ENCODE measurements around the gene THEM4. TPM values are rescaled to one million over a fixed set of nuclear protein-coding genes. Genes with fewer than 3 reads are reported as not detected.
"Not testable (repeated sequence)": the region's sequence is repeated elsewhere in the genome, so short reads cannot be mapped to it uniquely, and the experiment has no call there.

THEM4 gene
- total RNA-seq, 1 donor from 2014 or later: 12.3 TPM

DNA sequence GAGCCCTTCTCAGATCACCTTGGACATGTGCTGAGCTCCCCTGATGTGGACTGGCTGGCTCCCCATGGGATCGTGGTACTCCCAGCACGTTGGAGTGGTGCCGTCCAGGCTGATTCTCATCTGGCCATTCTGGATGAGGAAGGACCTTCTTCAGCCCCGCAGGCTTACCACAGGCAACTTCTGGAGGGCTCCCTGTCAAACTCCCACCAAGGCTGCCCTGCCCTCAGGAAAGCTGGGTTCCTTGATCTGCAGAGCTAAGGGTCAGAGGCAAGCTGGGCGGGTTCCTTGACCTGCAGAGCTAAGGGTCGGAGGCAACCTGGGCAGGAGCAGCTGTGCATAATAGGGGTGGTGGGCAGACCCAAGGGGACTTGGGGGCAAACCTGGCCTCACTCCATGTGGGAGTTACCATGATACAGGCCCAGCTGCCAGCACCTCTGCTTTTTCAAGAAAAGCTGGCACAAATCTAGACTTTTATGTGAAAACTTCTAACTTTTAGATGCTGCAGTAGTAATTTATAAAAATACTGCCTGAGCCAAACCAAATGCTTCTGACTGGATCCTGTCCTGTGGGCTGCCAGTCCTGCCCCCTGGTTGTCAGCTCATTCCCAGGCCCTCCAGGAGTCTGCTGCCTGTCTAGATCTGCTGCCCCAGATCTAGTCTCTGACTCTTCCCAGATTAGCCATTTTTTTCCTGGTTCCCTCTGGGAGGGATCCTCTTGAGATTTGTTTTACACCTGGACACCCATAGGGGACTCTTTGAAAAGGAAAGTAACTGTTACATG lies 50.2 kb downstream of the THEM4 start:
- Mint-ChIP-seq H3K9me3 (ENCODE audit: unreplicated experiment) (no peaks in the 10 kb centered on the region), H3K4me1 (ENCODE audit: unreplicated experiment) (peaks cover 3% of the 10 kb centered on the region), H3K27me3 (ENCODE audit: unreplicated experiment) (peaks cover 31% of the 10 kb centered on the region), H3K36me3 (ENCODE audit: unreplicated experiment) (no peaks in the 10 kb centered on the region), H3K4me3 (ENCODE audit: unreplicated experiment) (no peak overlapping the region), H3K27ac (ENCODE audit: unreplicated experiment) (no peak overlapping the region)
- DNase-seq (ENCODE audit: extremely low spot score, unreplicated experiment): no peak
- TF ChIP-seq, protein P1, sequence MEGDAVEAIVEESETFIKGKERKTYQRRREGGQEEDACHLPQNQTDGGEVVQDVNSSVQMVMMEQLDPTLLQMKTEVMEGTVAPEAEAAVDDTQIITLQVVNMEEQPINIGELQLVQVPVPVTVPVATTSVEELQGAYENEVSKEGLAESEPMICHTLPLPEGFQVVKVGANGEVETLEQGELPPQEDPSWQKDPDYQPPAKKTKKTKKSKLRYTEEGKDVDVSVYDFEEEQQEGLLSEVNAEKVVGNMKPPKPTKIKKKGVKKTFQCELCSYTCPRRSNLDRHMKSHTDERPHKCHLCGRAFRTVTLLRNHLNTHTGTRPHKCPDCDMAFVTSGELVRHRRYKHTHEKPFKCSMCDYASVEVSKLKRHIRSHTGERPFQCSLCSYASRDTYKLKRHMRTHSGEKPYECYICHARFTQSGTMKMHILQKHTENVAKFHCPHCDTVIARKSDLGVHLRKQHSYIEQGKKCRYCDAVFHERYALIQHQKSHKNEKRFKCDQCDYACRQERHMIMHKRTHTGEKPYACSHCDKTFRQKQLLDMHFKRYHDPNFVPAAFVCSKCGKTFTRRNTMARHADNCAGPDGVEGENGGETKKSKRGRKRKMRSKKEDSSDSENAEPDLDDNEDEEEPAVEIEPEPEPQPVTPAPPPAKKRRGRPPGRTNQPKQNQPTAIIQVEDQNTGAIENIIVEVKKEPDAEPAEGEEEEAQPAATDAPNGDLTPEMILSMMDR (IDR thresholded peaks at IDR 0.05): no peak

DNA sequence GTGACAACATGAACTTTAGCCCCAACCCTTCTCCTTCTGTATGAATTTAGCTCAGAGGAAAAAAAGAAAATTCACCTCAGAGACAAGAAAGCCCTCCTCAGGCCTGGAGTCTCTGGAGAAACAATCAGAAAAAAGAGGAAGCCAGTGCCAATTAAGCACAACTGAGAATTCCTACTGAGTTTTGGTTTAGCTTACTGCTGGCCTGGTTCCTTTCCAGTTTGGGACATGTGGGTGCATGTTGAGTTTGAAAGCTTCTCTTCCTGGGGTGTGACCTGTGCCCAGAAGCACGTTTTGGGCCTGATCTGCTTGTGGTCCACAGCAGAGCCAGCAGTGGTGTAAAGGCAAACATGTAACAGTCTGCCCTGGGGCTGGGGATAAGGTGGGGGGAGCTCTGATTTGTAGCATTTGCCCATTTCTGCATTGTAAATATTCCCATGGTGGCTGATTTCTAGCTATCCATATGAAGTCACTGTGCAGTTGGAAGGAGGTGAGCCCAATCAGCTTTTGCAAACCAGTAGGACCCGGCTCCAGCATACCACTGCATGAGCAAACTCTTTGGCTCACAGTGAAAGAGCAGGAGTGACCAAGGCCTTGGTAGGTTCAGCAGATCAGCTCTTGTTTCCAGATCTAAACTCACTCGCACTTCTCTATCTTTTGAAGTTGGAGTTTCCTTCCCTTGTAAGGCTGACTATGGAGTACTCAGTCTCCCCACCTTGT lies 51.1 kb downstream of the THEM4 start:
- Mint-ChIP-seq H3K36me3 (ENCODE audit: unreplicated experiment) (no peaks in the 10 kb centered on the region), H3K4me3 (ENCODE audit: unreplicated experiment) (no peak overlapping the region), H3K4me1 (ENCODE audit: unreplicated experiment) (peaks cover 3% of the 10 kb centered on the region), H3K27me3 (ENCODE audit: unreplicated experiment) (peaks cover 27% of the 10 kb centered on the region), H3K27ac (ENCODE audit: unreplicated experiment) (no peak overlapping the region), H3K9me3 (ENCODE audit: unreplicated experiment) (no peaks in the 10 kb centered on the region)
- TF ChIP-seq, protein P1 (IDR thresholded peaks at IDR 0.05): no peak
- DNase-seq (ENCODE audit: extremely low spot score, unreplicated experiment): no peak

DNA sequence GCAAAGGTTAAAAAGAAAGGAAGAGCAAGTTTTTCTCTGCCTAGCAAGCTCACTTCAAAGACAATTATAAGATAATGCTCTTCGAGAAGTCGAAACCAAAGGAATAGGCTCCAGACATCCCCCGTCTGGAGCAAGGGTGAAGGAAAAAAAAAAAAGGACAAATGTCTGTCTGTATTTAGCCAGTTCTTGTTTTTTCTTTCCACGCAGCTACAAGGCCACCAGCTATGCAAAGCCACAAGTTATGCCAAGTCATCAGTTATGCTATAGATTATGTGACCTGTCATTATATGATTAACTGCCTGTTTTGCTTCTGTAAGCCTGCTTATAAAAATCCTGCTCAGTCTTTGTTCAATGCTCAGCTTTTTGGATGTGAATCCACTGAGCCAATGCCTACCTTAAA lies 53.4 kb downstream of the THEM4 start:
- no peaks in the 10 kb centered on the region for H3K36me3 Mint-ChIP-seq (ENCODE audit: unreplicated experiment)

DNA sequence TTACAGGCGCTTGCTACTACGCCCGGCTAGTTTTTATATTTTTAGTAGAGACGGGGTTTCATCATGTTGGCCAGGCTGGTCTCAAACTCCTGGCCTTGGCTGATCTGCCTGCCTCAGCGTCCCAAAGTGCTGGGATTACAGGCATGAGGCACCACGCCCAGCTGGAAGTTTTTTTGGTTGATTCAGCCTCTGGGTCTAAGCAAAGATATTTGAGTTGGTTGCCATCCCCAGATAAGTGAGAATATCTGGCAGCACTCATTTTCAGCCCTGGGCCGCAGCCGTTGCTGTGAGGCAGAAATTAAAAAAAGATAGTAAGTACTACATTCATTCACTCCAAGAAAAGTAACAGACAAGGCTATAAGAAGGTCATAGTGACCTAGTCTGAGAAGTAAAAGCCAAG lies 53.8 kb downstream of the THEM4 start:
- H3K27ac Mint-ChIP-seq (ENCODE audit: unreplicated experiment); H3K4me3 Mint-ChIP-seq (ENCODE audit: unreplicated experiment); H3K4me1 Mint-ChIP-seq (ENCODE audit: unreplicated experiment); H3K9me3 Mint-ChIP-seq (ENCODE audit: unreplicated experiment); DNase-seq (ENCODE audit: extremely low spot score, unreplicated experiment); H3K36me3 Mint-ChIP-seq (ENCODE audit: unreplicated experiment): not testable (repeated sequence)
- H3K27me3 Mint-ChIP-seq (ENCODE audit: unreplicated experiment): peaks cover 34% of the 10 kb centered on the region

More for the DNA sequence above, 53.4 kb downstream of the THEM4 start:
- TF ChIP-seq, protein P1 (IDR thresholded peaks at IDR 0.05): no peak
- H3K27me3 Mint-ChIP-seq (ENCODE audit: unreplicated experiment): peaks cover 32% of the 10 kb centered on the region
- DNase-seq (ENCODE audit: extremely low spot score, unreplicated experiment): no peak
- H3K27ac Mint-ChIP-seq (ENCODE audit: unreplicated experiment): no peak overlapping the region
- H3K4me1 Mint-ChIP-seq (ENCODE audit: unreplicated experiment): peaks cover 3% of the 10 kb centered on the region
- no peaks in the 10 kb centered on the region for H3K9me3 Mint-ChIP-seq (ENCODE audit: unreplicated experiment)
- H3K4me3 Mint-ChIP-seq (ENCODE audit: unreplicated experiment): no peak overlapping the region

DNA sequence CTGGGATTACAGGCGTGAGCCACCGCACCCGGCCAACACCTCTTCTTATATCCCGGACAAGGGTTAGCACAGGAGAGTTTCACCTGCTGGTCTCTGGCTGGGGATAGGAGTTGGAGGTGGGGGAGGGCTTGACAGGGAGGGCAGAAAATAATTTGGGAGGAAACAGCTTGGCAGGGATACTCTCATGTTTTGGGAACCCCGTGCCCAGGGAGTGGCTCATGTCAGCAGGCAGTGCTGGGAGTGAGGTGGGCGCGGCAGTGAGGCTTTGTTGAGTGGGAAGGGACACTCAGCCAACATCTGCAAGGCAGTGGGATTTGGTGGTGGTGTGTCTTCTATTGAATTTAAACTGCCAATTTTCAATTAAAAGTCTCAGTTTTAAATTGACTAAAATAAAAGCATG lies 54.7 kb downstream of the THEM4 start:
- peaks cover 41% of the 10 kb centered on the region for H3K27me3 Mint-ChIP-seq (ENCODE audit: unreplicated experiment)
- no peak overlapping the region for H3K27ac Mint-ChIP-seq (ENCODE audit: unreplicated experiment)
- TF ChIP-seq, protein P1 (IDR thresholded peaks at IDR 0.05): no peak
- no peak overlapping the region for H3K4me3 Mint-ChIP-seq (ENCODE audit: unreplicated experiment)
- no peaks in the 10 kb centered on the region for H3K9me3 Mint-ChIP-seq (ENCODE audit: unreplicated experiment)
- peaks cover 3% of the 10 kb centered on the region for H3K4me1 Mint-ChIP-seq (ENCODE audit: unreplicated experiment)
- no peaks in the 10 kb centered on the region for H3K36me3 Mint-ChIP-seq (ENCODE audit: unreplicated experiment)
- DNase-seq (ENCODE audit: extremely low spot score, unreplicated experiment): no peak

Data from osteocyte (in vitro differentiated cells).